ENCODE results near the gene RNF224.

GRCh38 chr9:137264067-137264466, 36.8 kb downstream of the RNF224 start:
- TF ChIP-seq, protein P1, sequence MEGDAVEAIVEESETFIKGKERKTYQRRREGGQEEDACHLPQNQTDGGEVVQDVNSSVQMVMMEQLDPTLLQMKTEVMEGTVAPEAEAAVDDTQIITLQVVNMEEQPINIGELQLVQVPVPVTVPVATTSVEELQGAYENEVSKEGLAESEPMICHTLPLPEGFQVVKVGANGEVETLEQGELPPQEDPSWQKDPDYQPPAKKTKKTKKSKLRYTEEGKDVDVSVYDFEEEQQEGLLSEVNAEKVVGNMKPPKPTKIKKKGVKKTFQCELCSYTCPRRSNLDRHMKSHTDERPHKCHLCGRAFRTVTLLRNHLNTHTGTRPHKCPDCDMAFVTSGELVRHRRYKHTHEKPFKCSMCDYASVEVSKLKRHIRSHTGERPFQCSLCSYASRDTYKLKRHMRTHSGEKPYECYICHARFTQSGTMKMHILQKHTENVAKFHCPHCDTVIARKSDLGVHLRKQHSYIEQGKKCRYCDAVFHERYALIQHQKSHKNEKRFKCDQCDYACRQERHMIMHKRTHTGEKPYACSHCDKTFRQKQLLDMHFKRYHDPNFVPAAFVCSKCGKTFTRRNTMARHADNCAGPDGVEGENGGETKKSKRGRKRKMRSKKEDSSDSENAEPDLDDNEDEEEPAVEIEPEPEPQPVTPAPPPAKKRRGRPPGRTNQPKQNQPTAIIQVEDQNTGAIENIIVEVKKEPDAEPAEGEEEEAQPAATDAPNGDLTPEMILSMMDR (IDR thresholded peaks at IDR 0.05), result no peak
- TF ChIP-seq POLR2A (IDR thresholded peaks at IDR 0.05), result no peak
